22Rv1 (cell line): ENCODE results near the gene LRRC7.

ENCODE experiments used
- H3K27ac ChIP-seq: fragments of 450-650 bp; 2 replicates; pipeline ENCODE4 v1.5.1; 2017
- CTCF ChIP-seq: fragments of 450-650 bp; IDR thresholded peaks from 2 replicates; pipeline ENCODE4 v1.5.1; 2017; ENCODE audit warnings: mild to moderate bottlenecking
- ZFX ChIP-seq: fragments of 450-650 bp; IDR thresholded peaks from 2 replicates; pipeline ENCODE4 v1.6.1; 2017; ENCODE audit warnings: antibody characterized with exemption, borderline replicate concordance

Gene LRRC7

GRCh38 chr1:70077066-70077465 is 509.3 kb downstream of the LRRC7 start:
- no peak overlapping the region for H3K27ac ChIP-seq
- TF ChIP-seq ZFX (no peak), CTCF (no peak)

- H3K27ac ChIP-seq, result no peak overlapping the region
- no peak for TF ChIP-seq CTCF
- TF ChIP-seq ZFX, result no peak
These were observed 511.8 kb downstream of the LRRC7 start for GRCh38 chr1:70079546-70079945.

- no peak overlapping the region for H3K27ac ChIP-seq
- no peak for TF ChIP-seq ZFX
- TF ChIP-seq CTCF, result no peak
These were observed 515.8 kb downstream of the LRRC7 start for GRCh38 chr1:70083519-70083918.

- no peak for TF ChIP-seq ZFX
- TF ChIP-seq CTCF, result no peak
- no peak overlapping the region for H3K27ac ChIP-seq
These were observed 516.7 kb downstream of the LRRC7 start for GRCh38 chr1:70084314-70084915.

GRCh38 chr1:70085521-70085920 is 517.8 kb downstream of the LRRC7 start:
- no peak overlapping the region for H3K27ac ChIP-seq
- TF ChIP-seq CTCF (no peak), ZFX (no peak)

GRCh38 chr1:70086897-70087296 is 519.2 kb downstream of the LRRC7 start:
- TF ChIP-seq ZFX (no peak), CTCF (no peak)
- H3K27ac ChIP-seq, result no peak overlapping the region

GRCh38 chr1:70090141-70090540 is 522.4 kb downstream of the LRRC7 start:
- no peak for TF ChIP-seq ZFX
- no peak for TF ChIP-seq CTCF
- no peak overlapping the region for H3K27ac ChIP-seq
